Stimulated activated CD8-positive, alpha-beta memory T cell treated with anti-CD3 and anti-CD28 coated beads, Interleukin-4, amount 100 ng/mL, for 1 hour (primary cell): Measurements from ENCODE around the gene COPS7A.

Source experiments
- DNase-seq, 2 donors: peaks; one replicate each; pipeline ENCODE4 v3.0.0-alpha.2; 2020; ENCODE audit warnings: low read depth in 2 of 2, low spot score in 1 of 2

Gene COPS7A

DNA sequence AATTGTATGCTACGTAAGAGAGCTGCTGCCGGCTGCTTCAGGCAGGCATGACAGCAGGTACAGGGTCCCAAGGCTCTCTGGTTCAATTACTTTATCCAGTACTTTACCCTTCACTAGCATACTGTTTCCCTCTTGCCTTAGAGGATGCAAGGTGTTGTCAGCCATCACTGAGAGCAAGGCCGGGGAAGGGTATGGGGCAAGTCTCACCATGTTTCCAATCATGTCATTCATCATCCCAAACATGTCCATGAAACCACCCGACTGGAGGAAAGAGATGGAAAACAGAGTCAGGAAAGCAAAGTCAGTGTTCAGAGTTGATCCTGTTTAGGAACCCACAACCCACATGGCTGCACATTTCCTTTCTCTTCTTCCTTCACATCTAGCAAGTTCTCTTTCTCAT, 26.7 kb downstream of the COPS7A start:
- no peak for DNase-seq

DNA sequence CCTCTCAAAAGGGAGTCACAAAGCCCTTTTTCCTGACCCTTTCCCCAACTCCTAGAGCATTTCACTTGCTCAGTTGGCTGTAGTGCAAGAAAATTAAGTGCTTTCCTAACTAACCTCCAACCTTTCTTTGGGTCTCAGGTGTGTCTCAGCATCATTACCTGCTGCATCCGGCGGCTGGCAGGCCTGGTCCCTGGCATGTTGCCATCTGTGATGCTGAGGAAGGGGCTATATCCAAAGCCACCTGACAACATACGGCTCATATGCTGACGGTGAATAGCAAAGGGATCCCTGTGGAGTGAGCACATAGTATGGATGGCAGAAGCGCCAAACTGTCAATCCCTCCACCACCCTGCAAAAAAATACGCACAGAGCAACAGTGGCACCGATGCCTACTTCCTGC, 27.9 kb downstream of the COPS7A start:
- no peak for DNase-seq

DNA sequence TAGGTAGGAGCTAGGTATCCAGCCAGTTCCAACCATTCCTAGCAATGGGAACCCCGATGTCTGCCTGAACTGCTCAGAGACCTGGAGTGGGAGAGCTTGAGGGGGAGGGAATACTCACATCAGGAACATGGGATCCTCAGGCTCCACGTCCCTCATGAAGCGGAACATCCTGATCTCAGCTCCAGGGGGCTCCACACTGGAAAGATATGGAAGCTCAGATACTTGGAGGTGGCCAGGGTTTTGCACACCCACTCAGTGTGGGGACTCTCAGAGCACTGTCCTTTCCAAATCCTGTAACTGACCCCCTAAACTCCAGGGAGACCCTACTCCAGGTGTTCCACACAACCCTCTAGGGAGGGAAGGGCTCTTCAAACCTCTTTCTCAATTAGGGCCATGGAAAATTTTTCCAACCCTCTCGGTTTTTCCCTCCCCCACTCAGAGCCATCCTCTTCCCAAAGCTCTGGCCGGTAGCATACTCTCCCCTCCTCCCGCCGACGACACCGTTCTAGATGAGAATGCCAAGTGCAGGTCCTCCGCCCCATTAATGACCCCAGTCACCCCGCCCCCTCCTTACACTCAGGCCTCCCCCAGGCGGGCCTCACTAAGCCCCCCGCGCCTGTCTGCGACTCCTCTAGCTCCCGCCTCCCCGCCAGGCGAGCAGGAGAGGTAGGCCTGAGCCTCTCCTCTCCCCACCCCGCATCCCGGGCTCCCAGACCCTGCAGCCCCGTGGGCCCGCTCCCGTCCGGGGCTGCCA, 28.5 kb downstream of the COPS7A start:
- DNase-seq, result no peak

DNA sequence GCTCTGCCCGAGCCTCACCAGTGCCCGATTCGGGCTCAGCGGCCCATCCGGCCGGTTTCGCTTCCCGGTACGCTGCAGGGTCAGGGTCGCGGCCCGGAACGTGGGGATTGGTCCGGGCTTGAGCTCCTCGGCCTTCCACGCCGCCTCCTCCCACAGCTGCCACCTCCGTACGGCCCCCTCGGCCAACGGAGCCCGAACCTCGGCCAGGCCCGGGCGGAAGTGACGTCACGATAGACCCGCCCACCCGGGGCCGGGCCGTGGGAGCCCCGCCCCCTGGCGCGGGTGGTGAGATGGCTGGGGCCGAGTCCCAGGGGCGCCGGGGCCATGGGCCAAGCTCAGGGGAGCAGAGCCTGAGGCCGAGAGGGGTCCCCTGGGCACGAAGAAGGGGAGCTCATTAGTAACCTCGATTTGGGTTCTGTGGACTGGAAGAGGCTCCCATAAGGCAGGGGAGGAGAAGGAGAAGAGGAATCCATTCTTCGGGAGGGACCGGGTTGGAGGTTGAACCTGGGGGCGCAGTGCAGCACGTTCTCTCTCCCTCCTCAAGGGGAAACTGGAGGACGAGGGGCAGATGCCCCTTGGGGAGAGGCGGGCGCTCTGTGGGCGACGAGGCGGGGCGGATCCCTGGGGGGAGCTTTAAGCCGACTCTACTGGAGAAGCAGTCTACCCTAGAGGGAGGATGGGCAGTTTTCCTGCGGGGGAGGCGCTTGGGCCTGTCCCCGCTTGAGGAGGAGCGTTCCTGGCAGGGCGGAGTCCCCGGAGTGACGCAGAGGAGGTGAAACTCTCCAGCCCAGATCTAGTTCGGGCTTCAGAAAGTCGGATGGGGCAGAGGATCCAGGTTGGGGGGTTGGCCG, 29.3 kb downstream of the COPS7A start, which contains the start of gene MLF2:
Gene MLF2, minus strand, starts transcription at position 221 of the 851 bp plus-strand sequence. CDS start 807 bp downstream, outside the sequence.
- peak; percentile 90 to 95 for DNase-seq

DNA sequence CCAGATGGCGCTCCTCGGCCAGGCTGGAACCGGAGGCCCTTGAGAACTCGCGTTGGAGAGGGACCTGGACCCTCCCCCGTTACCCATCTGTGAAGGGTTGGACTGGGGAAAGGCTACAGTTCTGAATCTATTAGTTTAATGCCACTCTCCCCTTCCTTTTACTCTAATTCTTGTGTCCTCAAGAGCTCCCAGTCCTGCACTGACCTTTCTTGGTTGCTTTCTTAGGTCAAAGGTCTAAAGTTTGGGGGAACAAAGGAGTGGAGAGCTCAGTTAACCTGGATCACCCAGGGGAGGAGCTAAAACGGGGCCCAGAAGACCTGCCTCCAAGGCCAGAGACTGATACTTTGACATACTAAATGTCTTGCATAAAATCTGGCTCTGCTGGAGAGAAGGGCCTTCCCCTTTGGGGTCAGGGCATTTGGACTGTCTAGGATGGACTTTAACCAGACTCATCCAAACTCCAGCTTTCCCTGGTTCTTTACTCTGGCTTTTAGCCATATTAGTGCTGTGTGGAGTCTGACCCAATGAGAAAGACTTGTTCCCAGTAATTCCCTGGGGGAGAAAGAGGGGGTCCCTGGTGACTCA, 30.0 kb downstream of the COPS7A start:
- DNase-seq, result no peak

DNA sequence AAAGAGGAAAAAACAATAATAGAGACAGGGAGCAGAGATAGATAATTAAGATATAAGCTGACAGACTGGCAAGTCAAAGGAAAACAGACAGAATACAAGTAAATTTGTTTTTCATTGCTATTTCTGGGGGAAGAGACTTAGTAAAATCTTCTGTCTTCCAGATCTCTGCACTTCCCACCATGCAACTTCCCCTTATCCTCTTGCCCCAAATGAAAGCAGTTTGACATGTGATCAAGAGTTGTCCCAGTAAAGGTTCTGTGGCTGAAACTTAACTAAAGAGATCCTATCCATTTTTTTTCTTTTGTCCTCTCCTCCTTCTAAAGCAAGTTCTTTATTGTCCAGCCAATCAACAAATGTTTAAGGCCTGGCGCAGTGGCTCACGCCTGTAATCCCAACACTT, 30.6 kb downstream of the COPS7A start:
- no peak for DNase-seq

DNA sequence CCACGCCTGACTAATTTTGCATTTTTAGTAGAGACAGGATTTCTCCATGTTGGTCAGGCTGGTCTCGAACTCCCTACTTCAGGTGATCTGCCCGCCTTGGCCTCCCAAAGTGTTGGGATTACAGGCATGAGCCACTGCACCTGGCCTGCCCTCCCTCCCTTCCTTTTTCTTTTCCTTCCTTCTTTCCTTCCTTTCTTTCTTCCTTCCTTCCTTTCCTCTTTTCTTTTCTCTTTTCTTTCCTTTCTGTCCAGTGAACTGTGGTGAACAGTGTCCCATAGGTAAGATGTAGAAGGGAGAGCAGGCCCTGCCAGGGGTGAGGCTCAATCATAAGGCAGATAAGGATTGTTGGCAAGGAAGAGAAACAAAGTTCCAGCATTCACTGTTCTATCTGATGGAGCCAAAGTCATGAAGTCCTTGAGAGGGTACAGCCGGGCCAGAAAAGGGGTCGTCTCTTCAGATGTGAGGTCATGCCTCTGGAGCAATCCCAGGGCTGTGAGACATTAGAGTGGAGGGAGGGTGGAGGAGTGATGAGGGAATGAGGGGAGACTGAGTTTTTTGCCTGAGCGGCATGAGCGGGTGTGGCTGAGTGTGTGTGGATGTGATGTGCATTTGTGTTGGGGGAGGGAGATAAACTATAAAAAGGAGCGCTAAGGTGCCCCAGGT, 33.3 kb downstream of the COPS7A start:
- no peak for DNase-seq

DNA sequence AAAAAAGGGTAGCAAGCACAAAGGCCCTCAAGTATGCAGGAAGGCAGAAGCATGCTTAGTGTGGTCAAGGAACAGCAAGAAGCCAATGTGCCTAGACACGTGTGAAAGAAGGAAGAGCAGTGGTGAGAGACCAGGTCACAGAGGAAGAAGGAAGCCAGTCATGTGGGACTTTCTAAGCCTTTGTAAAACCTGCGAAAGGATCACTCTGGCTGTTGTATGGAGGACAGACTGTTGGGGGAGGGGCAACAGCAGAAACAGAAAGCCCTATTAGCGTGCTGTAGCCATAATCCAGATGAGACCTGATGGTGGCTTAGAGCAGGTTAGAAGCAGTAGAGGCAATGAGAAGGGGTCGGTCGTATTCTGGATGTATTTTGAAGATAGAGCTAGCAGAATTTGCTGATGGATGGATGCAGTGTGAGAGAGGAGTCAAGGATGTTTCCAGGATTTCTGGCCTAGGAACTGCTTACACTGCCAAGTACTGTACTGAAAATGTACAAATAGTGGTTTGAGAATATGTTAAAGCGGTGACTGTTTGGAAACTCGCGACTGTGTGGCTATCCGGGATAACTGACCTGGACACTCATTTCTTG, 34.8 kb downstream of the COPS7A start:
- no peak for DNase-seq

DNA sequence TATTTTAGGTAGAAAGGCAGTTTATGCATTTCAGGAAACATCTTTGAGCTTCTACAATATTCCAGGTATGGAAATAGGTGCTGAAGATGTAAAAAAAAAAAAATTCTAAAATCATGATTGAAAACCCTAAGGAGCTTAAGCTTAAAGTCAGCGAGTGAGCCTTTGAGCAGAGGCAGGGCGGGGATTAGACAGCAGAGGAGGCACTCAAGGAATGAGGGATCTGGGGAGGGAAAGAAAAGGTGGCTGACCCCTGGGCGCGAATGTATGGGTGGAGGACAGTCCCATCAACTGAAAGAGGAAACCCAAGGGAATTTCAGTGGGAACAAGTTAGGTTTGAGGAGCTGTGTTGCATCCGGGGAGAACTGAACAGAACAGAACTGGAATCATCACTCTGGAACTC, 35.9 kb downstream of the COPS7A start:
- no peak for DNase-seq

DNA sequence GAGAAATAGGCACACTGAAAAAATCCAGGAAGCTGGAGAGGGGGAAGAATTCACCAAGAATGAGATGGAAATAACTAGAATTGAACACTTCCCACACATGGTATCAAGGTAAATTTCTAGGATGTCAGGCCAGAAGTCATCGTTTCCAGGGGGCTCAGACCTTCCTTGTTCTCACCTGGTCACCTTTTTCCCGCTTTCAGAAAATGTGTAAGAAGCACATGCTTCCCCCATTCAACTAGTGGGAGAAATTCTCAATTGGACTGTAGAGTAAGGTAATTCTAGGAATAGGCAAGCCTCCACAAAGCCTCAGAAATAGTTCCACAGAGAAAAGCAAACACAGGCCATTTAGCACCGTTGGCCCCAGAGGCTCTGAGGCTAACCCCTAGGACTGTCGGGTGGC, 39.5 kb downstream of the COPS7A start:
- no peak for DNase-seq

DNA sequence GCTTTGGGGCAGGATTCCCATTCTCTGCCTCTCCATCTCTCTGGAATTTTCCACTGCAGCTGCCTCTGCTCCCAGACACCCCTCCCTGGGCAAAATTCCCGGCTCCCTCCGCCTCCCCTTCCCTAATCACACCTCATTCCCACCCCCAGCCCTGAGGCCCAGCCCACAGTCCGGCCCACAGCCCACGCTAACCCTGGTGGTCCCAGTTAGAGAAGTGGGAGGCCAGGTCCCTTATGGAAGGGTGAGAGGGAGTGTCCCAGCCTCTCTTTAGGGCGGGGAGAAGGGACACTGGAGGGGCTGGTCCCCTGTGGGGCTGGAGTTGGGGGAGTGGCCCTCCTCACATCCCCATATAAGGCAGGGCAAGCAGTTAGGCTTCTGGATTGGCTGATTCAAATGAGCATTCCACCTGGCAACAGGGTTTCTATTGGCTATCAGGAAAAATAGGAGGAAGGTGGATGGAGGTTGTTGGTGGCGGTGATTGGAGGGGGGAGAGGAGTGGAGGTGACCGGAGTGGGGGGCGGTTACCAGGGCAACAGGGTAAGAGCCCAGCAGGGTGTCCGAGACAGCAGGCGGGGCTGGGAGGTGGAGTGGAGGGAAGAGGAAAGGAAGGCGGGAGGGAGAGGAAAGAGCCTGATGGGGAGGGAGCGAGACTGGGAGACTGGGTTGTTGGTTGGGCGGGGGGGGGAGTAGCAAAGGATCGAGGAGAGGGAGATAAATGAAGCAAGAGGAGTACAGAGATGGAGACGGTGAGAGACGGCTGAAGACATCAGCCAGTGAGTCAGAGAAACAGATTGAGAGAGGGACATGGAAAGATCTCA, 40.4 kb downstream of the COPS7A start:
- DNase-seq, result peak in 1 of 2 donors; percentile 16

DNA sequence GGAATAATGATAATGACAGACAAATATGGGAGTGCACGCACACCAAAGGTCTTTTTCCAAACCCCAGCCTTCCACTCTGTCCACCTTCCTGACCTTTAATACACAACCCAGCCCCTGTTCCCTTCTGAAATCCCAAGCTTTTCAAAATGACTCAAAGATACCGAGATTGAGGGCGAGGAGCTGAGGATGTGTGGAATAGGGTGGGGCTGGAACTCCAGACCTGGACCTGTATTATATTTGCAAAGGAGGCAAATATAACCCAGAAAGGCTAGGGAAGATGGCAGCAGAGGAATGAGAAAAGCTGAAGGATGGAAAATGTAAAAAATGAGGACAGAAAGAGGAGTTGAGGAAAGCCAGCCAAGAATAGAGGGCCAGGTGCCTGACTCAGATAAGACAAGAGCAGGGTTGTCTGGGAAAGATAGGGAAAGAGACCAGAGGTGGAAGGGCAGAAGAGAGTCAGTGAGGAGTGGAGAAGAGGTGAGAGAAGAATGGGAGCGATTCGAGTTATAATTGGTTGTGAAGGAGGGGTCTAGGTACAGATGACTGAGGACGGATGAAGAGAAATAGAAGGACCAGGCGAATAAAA, 41.3 kb downstream of the COPS7A start:
- no peak for DNase-seq

DNA sequence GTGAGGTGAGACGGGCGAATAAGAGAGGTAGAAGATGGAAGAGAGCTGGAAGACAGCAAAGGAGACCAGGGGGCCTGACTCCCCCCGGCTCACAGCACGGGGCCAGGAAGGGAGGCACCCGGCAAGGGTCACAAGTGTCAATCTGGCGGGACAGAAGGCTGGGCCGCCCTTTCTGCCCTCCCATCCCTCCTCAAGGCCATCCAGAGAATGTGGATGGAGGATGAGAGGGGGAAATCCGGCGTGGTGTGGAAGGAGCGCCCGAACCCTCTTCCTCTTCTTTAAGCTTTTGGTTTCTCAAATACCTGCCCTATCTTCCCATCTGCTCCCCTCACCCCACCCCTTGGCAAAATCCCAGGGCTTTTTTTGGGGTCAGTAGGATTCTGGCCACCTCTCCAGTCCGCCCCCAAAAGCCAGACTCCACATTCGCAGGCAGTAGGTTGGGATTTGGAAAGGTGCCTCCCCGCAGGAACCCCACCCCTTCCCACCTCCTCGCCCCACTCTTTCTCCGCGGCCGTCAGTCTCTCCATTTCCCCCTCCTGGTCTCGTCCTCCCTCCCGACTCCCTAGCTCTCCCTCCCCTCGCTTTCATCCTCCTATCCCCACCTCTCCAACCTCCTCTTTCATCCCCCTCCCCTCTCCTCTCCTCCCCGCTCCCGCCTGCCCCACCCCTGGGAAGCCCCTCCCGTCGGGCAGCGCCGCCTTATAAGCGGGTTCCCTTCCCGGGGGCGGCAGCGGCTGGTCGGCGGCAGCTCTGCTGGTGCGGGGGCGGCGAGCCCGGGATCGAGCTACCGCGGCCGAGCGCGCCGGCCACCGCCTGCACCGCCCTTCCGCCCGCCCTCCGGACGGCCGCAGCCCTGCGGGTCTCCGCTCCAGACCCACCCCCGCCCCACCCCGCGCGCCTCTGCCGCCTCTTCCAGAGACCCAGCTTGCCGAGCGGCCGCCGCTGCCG, 42.1 kb downstream of the COPS7A start, which contains the start of gene PTMS:
Gene PTMS, plus strand, starts transcription at position 730 of the 948 bp plus-strand sequence. CDS start 343 bp downstream, outside the sequence.
- DNase-seq, result no peak

DNA sequence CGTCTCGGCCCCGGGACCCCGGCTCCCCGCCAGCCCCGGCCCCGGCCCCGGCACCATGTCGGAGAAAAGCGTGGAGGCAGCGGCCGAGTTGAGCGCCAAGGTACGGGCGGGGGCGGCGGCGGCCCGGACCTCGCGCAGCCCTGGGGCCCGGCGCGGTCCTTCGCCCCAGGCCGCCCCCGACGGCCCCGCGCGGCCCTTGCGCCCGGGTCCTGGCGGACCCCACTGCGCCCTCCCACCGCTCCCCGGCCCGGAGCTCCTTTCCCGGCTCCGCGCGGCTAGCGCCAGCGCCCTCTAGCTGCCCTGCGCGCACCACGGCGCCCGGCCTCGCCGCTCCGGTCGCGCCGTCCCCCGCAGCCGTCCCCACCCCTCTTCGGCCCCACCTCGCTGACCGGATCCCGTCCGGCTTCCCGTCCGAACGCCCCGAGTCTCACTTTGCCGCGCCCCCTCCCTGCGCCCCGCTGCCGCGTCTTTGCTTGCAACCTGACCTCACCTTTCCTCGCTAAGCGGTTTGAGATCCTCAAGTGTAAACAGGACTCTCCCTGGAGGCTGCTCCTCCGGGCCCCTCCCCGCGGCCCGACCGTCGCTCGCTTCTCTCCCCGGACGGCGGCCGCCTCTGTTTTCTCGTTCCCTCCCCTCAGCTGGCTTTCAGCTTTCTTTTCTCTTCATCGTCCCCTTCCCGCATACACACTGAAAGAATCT, 43.0 kb downstream of the COPS7A start:
- no peak for DNase-seq

DNA sequence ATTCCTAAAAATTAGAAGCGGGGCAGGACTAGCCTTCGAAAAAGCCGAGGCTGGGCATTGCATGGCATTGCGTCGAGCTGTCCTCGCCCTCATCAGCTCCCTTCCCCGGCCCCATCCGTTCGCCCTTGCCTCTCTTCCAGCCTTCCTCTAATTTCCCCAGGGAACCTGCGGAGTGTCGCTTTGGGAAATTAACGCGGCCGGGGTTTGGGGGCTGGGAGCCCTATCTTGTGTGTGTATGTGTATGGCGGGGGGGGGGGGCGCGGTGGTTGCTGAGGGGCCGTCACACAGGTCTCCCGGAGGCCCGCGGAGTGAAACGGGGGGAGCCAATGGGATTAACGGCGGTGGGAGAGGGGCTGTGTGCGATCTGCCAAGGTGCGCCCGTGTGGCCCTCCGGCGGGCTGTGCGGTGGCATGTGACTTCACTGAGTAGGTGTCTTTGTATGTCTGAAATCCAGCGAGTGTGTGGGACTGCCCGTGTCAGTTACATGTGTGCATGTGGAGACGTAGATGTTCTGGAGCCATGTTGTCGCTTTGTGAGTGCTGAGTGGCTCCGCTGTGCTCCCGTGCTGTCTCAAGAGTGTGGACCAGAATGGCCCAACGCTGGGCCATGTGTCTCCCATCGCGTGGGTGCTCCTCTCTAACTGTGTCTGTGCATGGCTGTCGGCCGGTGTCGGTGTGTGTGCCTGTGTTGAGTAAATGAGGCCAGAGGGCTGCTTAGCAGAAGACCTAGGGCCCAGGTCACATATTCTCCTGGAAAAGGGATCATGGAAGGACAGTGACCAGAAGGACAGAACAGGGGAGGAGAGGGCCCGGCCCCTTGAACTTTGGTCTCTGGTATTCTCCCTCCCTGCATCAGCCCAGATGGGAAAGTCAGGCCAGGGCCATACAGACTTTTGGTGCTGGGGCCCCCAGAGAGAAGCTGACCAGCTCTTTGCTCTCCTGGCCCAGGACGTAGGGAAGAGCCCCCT, 43.8 kb downstream of the COPS7A start:
- no peak for DNase-seq

DNA sequence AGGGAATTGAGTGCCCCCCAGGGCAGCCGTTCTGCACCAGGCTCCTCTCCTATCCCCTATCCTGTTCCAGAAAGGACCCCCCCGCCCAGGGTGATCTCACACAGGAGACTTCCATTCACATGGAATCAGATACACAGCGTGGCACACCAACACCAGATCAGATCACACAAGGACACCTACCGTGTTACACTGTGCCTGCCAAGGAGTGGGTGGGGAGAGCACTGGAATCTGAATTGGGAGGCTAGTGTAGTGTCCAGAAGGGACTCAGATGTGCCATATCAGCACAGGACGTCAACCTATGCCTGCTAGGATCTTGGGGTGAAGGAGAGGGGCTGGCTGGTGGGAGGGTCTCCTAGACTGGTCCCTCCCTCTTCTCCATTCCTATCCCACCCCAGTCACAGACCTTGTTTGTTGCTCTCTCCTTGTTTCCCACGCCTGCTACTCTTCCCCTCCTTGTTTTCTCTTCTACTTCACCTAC, 44.6 kb downstream of the COPS7A start:
- no peak for DNase-seq

DNA sequence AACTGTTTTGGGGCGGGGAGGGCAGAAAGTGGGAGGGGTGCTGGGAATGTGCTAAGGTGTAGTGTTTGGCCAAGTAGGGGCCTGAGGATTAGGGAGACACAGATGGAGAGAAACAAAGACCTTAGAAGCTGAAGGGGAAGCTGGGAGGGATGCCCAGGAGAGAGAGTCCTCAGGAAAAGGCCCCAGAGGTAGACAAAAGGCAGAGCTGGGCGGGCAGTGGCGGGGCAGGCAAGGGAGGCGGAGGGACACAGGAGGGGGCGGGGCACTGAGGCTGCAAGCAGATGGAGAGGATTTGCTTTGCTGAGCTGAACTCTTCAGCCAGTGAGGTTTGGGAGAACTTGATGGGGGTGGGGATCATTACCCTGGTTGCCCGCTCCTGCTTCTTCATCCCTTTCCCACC, 45.1 kb downstream of the COPS7A start:
- no peak for DNase-seq
